ENCODE data around the gene GDF9. TPM values are rescaled to one million over a fixed set of nuclear protein-coding genes. Genes with fewer than 3 reads are reported as not detected.

GDF9 gene
- total RNA-seq, 1 experiment from 2014 or later: 0.24 TPM

- no peaks in the 10 kb centered on the region for H3K79me1 ChIP-seq (ENCODE audit: insufficient read depth, low read depth, low read length, poor library complexity, severe bottlenecking)
- no peak overlapping the region for H2BK20ac ChIP-seq (ENCODE audit: low read depth, low read length, poor library complexity, severe bottlenecking)
- no peaks in the 10 kb centered on the region for H3K4me1 ChIP-seq (ENCODE audit: insufficient read depth, low read length)
- H4K5ac ChIP-seq (ENCODE audit: insufficient read length, low read depth, low read length): no peak overlapping the region
- no peak overlapping the region for H3K4me3 Mint-ChIP-seq
- H2AK5ac ChIP-seq (ENCODE audit: insufficient read length, low read length): no peak overlapping the region
- DNase-seq: no peak
- H4K91ac ChIP-seq (ENCODE audit: insufficient read length, low read depth, low read length): no peak overlapping the region
- no peak overlapping the region for H3K27ac ChIP-seq (ENCODE audit: insufficient read length, low read depth, low read length)
- H2BK120ac ChIP-seq (ENCODE audit: low read depth, low read length, poor library complexity, severe bottlenecking): no peak overlapping the region
- H2BK12ac ChIP-seq (ENCODE audit: insufficient read length, low read depth, low read length): no peak overlapping the region
- H2BK5ac ChIP-seq (ENCODE audit: insufficient read length, low read length): no peak overlapping the region
- H3K27me3 Mint-ChIP-seq (ENCODE audit: low read depth): no peaks in the 10 kb centered on the region
- no peaks in the 10 kb centered on the region for H3K79me2 ChIP-seq (ENCODE audit: insufficient read depth, low read length)
- H3K9ac ChIP-seq (ENCODE audit: extremely low read depth, insufficient read length, low read length): no peak overlapping the region
- H3K56ac ChIP-seq (ENCODE audit: insufficient read length, low read depth, low read length): no peak overlapping the region
- H3K18ac ChIP-seq (ENCODE audit: insufficient read length, low read depth, low read length): no peak overlapping the region
- H3K4me1 Mint-ChIP-seq: no peaks in the 10 kb centered on the region
- WGBS (ENCODE audit: extremely low coverage, insufficient read length, low lambda C conversion rate): no CpG with 5 or more reads among the region's 4 CpGs
- no peak overlapping the region for H3K4me2 ChIP-seq (ENCODE audit: insufficient read depth, insufficient read length, low read length)
- H3K9me3 ChIP-seq (ENCODE audit: control insufficient read depth, low read depth, low read length): no peaks in the 10 kb centered on the region
- peaks cover 35 to 77% (median 75%) of the 10 kb centered on the region in 3 experiments; a peak in 6 of 7 replicates for H3K36me3 Mint-ChIP-seq (ENCODE audit: insufficient read depth in 1 of 3, low read depth in 3 of 3)
- H4K20me1 ChIP-seq (ENCODE audit: control insufficient read depth, insufficient read depth, insufficient read length): no peaks in the 10 kb centered on the region
- no peaks in the 10 kb centered on the region for H3K9me3 Mint-ChIP-seq
- H3K4ac ChIP-seq (ENCODE audit: low read depth, low read length): no peak overlapping the region
- H3K27ac Mint-ChIP-seq: no peak overlapping the region
- no peaks in the 10 kb centered on the region for H3K27me3 ChIP-seq (ENCODE audit: insufficient read depth, low read length)
- no peak overlapping the region for H2AFZ ChIP-seq (ENCODE audit: low read length)
- H3K23me2 ChIP-seq (ENCODE audit: insufficient read length, low read depth, low read length, poor library complexity, severe bottlenecking): no peaks in the 10 kb centered on the region
- H3K14ac ChIP-seq (ENCODE audit: insufficient read depth, low read length): no peak overlapping the region
- no peak overlapping the region for H4K8ac ChIP-seq (replicated peaks; ENCODE audit: insufficient read length, low read depth, low read length)
- H3T11ph ChIP-seq (ENCODE audit: low read length): no peak overlapping the region
- H3K23ac ChIP-seq (ENCODE audit: insufficient read length, low read depth, low read length): no peak overlapping the region
- H2BK15ac ChIP-seq (ENCODE audit: low read depth, low read length): no peak overlapping the region
- TF ChIP-seq, protein P1, sequence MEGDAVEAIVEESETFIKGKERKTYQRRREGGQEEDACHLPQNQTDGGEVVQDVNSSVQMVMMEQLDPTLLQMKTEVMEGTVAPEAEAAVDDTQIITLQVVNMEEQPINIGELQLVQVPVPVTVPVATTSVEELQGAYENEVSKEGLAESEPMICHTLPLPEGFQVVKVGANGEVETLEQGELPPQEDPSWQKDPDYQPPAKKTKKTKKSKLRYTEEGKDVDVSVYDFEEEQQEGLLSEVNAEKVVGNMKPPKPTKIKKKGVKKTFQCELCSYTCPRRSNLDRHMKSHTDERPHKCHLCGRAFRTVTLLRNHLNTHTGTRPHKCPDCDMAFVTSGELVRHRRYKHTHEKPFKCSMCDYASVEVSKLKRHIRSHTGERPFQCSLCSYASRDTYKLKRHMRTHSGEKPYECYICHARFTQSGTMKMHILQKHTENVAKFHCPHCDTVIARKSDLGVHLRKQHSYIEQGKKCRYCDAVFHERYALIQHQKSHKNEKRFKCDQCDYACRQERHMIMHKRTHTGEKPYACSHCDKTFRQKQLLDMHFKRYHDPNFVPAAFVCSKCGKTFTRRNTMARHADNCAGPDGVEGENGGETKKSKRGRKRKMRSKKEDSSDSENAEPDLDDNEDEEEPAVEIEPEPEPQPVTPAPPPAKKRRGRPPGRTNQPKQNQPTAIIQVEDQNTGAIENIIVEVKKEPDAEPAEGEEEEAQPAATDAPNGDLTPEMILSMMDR (conservative IDR thresholded peaks at IDR 0.05): no peak
These were observed 24.5 kb upstream of the GDF9 start for GRCh38 chr5:132890817-132891216.
